Stimulated activated memory B cell treated with anti-CD40 and anti-IgM and Interleukin-4, amounts not matched to agents 10 μg/mL and 1 μg/mL and 100 μg/mL, for 72 hours (primary cell): Measurements from ENCODE around the gene BPIFB2.
"Not testable (repeated sequence)": the region's sequence is repeated elsewhere in the genome, so short reads cannot be mapped to it uniquely, and the experiment has no call there.

Experiments
- ATAC-seq: fragments of 150-1000 bp; cut with Tn5 transposase; 2 replicates; pipeline ENCODE4 v1.10.0; 2021
- H3K27ac Mint-ChIP-seq: one replicate; pipeline ENCODE4 v1.8.0; 2022; ENCODE audit warnings: mild to moderate bottlenecking, mixed read lengths
- H3K27me3 Mint-ChIP-seq: one replicate; pipeline ENCODE4 v1.8.0; 2022; ENCODE audit warnings: mixed read lengths
- H3K36me3 Mint-ChIP-seq: one replicate; pipeline ENCODE4 v1.8.0; 2022; ENCODE audit warnings: mixed read lengths
- H3K4me1 Mint-ChIP-seq: one replicate; pipeline ENCODE4 v1.8.0; 2022; ENCODE audit warnings: mixed read lengths
- H3K4me3 Mint-ChIP-seq: one replicate; pipeline ENCODE4 v1.8.0; 2022; ENCODE audit warnings: mild to moderate bottlenecking, moderate library complexity, mixed read lengths
- H3K9me3 Mint-ChIP-seq: one replicate; pipeline ENCODE4 v1.8.0; 2022; ENCODE audit warnings: mixed read lengths

The BPIFB2 gene

DNA sequence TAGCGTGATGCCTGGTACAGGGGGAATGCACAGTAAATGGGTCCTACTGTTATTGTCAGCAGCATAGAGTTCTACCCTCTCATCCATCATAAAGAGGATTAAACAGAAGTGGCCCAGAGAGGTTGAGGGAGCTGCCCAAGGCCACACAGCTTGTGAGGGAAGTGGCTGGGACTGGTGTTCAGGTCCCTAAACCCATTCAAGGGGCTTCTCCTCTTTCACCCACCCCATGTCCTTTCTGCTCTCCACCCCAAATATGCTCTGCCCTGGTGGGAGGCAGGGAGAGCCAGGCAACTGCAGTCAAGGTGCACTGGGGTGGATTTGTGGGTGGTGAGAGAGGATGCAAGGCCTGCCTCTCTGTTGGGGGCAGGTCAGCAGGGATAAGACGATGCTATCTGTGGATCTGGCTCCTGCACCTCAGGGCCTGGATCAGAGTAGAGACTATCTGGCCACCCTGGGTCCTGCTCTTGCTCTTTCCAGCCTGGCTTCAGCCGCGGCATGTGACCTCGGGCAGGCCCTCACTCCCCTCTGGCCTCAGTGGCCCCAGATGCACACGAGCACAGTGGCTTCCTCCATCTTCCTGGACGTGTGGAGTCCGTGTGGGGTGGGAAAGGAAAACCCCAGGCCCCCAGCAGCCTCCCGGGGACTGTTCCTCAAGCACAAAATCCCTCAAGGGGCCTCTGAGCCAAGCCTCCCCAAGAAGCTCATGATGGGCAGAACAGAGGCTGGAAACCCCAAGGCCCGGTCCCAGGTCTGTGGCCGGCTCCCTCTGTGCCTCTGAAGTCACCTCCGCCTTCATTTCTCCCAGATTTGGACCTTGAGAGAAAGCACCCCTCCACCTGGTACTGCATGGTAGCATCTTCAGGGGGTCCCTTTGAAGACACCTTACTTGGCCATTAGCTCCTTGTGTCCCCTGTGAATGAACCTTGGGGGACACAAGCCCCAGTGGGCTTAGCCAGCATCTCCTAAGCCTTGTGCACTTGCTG lies 20.6 kb downstream of the BPIFB2 start:
- H3K4me3 Mint-ChIP-seq, result no peak overlapping the region
- no peaks in the 10 kb centered on the region for H3K36me3 Mint-ChIP-seq
- H3K27ac Mint-ChIP-seq, result no peak overlapping the region
- ATAC-seq, result no peak
- peaks cover 4% of the 10 kb centered on the region for H3K9me3 Mint-ChIP-seq
- peaks cover 9% of the 10 kb centered on the region for H3K27me3 Mint-ChIP-seq
- no peaks in the 10 kb centered on the region for H3K4me1 Mint-ChIP-seq

DNA sequence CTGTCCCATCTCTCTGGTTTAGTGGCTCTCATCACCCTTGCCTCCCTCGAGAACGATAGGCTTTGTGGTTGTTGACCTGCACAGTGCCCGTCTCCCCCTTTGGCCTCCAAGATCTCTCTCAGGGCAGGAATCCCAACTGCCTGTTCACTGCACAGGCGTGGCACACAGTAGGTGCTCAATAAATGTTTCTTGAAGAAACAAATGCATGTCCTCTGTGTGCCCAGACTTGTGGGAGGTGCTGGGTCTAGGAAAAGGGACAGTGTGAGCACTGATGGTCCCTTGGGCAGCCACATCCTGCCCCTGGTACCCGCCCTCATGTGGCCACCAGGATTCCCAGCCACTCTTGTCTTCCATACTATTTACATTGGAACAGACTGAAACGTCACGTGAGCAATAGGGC lies 21.4 kb downstream of the BPIFB2 start:
- H3K27me3 Mint-ChIP-seq, result peaks cover 10% of the 10 kb centered on the region
- no peaks in the 10 kb centered on the region for H3K36me3 Mint-ChIP-seq
- no peak for ATAC-seq
- H3K4me1 Mint-ChIP-seq, result no peaks in the 10 kb centered on the region
- H3K9me3 Mint-ChIP-seq, result peaks cover 8% of the 10 kb centered on the region
- no peak overlapping the region for H3K27ac Mint-ChIP-seq
- no peak overlapping the region for H3K4me3 Mint-ChIP-seq

DNA sequence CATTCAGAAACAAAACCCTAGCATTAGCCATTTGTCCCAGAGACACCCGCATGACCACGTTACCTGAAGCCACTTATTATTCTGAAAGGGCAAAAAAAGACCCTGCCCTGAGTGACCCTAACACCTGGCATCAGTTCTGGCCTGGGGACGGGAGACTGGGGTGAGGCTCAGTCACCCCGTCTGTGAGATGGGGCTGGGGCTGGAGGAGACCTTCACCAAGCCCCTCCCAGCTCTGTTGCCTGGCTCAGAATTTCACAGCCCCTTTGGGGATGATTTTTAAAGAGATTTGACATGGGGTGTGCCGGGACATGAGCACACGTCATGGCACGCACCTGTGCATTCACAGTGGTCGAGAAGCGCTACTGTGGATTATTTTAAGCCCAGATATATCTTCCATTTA lies 22.6 kb downstream of the BPIFB2 start:
- no peaks in the 10 kb centered on the region for H3K4me1 Mint-ChIP-seq
- no peaks in the 10 kb centered on the region for H3K36me3 Mint-ChIP-seq

GRCh38 chr20:33030569-33030968 lies 23.1 kb downstream of the BPIFB2 start:
- no peaks in the 10 kb centered on the region for H3K36me3 Mint-ChIP-seq
- H3K27ac Mint-ChIP-seq, result no peak overlapping the region
- H3K27me3 Mint-ChIP-seq, result peaks cover 10% of the 10 kb centered on the region
- ATAC-seq, result no peak
- no peaks in the 10 kb centered on the region for H3K4me1 Mint-ChIP-seq
- H3K9me3 Mint-ChIP-seq, result peaks cover 8% of the 10 kb centered on the region
- H3K4me3 Mint-ChIP-seq, result no peak overlapping the region

More for the DNA sequence above, 22.6 kb downstream of the BPIFB2 start:
- Mint-ChIP-seq H3K27me3 (peaks cover 10% of the 10 kb centered on the region), H3K27ac (no peak overlapping the region), H3K9me3 (peaks cover 8% of the 10 kb centered on the region), H3K4me3 (no peak overlapping the region)
- no peak for ATAC-seq

- Mint-ChIP-seq H3K27me3 (peaks cover 10% of the 10 kb centered on the region), H3K9me3 (peaks cover 8% of the 10 kb centered on the region), H3K36me3 (no peaks in the 10 kb centered on the region), H3K4me1 (no peaks in the 10 kb centered on the region), H3K4me3 (no peak within 1 kb of the TSS), H3K27ac (no peak within 1 kb of the TSS)
- no peak for ATAC-seq
Observed at GRCh38 chr20:33031531-33031930, 24.0 kb downstream of the BPIFB2 start, which contains the start of gene BPIFB6. BPIFB6 (plus strand) TSS chr20:33031648; CDS start chr20:33031648, 0 bp downstream.

DNA sequence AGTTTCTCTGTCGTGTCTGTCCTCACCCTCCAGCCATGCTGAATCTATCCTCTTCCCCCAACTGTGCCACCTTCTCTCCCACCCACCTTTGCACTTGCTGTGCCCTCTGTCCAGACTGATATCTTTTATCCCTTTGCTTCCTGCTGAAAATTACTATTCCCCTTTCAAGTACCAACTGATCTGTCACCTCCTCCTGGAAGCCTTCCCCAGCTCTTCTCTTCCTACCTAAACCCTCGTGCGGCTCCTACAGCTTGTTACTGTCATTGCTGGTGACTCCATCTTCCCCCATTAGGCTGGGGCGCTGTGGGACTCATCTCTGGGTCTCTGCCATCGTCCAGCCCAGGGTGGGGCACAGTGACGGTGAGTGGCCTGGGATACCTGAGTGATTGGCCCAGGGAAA lies 25.1 kb downstream of the BPIFB2 start:
- no peak for ATAC-seq
- H3K27ac Mint-ChIP-seq, result no peak overlapping the region
- no peaks in the 10 kb centered on the region for H3K36me3 Mint-ChIP-seq
- H3K9me3 Mint-ChIP-seq, result peaks cover 8% of the 10 kb centered on the region
- peaks cover 10% of the 10 kb centered on the region for H3K27me3 Mint-ChIP-seq
- H3K4me1 Mint-ChIP-seq, result no peaks in the 10 kb centered on the region
- no peak overlapping the region for H3K4me3 Mint-ChIP-seq

DNA sequence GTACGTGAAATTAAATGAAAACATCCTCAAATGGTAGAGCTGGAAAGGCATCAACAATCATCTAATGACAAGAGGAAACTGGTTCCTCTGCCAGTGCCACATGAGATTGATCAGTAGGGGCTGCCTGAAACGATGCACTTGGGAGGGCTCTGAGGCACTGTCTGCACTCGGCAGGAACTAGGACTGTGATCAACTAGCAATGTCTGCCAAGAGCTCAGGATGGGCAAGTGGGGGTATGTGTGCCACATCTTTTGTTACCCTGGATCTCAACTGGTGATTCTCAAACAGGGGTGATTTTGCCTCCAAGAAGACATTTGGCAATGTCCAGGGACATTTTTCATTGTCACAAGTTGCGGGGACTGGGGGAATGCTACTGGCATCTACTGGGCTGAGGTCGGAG lies 25.9 kb downstream of the BPIFB2 start:
- peaks cover 14% of the 10 kb centered on the region for H3K9me3 Mint-ChIP-seq
- no peaks in the 10 kb centered on the region for H3K36me3 Mint-ChIP-seq
- H3K27me3 Mint-ChIP-seq, result peaks cover 17% of the 10 kb centered on the region
- H3K4me3 Mint-ChIP-seq, result no peak overlapping the region
- H3K27ac Mint-ChIP-seq, result no peak overlapping the region
- H3K4me1 Mint-ChIP-seq, result no peaks in the 10 kb centered on the region
- no peak for ATAC-seq

DNA sequence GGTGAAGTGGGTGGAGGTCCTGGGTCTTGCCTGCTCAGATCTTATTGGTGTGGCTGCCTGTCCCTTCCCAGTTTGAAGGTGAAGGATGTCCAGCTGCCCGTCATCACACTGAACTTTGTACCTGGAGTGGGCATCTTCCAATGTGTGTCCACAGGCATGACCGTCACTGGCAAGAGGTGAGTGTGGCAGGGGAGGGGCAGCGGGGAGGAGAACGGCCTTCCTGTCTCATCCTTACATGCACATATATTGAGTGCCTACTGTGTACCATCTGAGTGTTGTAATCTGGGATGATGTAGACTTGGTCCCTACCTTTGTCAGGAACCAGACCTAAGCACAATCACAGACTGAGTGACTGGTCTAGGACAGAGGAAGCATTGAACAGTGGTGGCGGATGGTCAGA lies 26.6 kb downstream of the BPIFB2 start:
- no peaks in the 10 kb centered on the region for H3K36me3 Mint-ChIP-seq
- H3K27me3 Mint-ChIP-seq, result peaks cover 22% of the 10 kb centered on the region
- no peak for ATAC-seq
- peaks cover 16% of the 10 kb centered on the region for H3K9me3 Mint-ChIP-seq
- H3K4me3 Mint-ChIP-seq, result no peak overlapping the region
- H3K4me1 Mint-ChIP-seq, result no peaks in the 10 kb centered on the region
- no peak overlapping the region for H3K27ac Mint-ChIP-seq

GRCh38 chr20:33034901-33035492 lies 27.5 kb downstream of the BPIFB2 start:
- peaks cover 16% of the 10 kb centered on the region for H3K9me3 Mint-ChIP-seq
- no peak overlapping the region for H3K27ac Mint-ChIP-seq
- peaks cover 22% of the 10 kb centered on the region for H3K27me3 Mint-ChIP-seq
- ATAC-seq, result no peak
- no peaks in the 10 kb centered on the region for H3K36me3 Mint-ChIP-seq
- H3K4me1 Mint-ChIP-seq, result no peaks in the 10 kb centered on the region
- H3K4me3 Mint-ChIP-seq, result no peak overlapping the region

DNA sequence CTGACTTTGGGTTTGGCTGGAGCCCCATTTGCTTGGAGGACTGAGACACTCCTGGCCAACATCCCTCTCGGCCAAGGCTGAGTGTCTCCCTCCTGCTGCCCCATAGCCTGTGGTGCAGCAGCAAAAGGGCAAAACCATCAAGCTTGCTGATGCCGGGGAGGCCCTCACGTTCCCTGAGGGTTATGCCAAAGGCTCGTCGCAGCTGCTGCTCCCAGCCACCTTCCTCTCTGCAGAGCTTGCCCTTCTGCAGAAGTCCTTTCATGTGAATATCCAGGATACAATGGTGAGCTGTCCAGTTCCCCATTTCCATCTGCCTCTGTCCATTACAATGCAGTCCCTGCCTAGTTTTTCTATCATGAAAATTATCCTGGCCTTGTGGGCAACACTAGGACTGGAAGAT lies 30.0 kb downstream of the BPIFB2 start:
- peaks cover 19% of the 10 kb centered on the region for H3K27me3 Mint-ChIP-seq
- no peak for ATAC-seq
- H3K27ac Mint-ChIP-seq, result no peak overlapping the region
- no peaks in the 10 kb centered on the region for H3K36me3 Mint-ChIP-seq
- H3K9me3 Mint-ChIP-seq, result peaks cover 16% of the 10 kb centered on the region
- H3K4me3 Mint-ChIP-seq, result no peak overlapping the region
- no peaks in the 10 kb centered on the region for H3K4me1 Mint-ChIP-seq

- Mint-ChIP-seq H3K9me3 (peaks cover 10% of the 10 kb centered on the region), H3K27ac (no peak overlapping the region), H3K4me1 (no peaks in the 10 kb centered on the region), H3K4me3 (no peak overlapping the region), H3K27me3 (peaks cover 12% of the 10 kb centered on the region), H3K36me3 (no peaks in the 10 kb centered on the region)
- ATAC-seq, result no peak
Observed at GRCh38 chr20:33038243-33038642, 30.7 kb downstream of the BPIFB2 start.

- Mint-ChIP-seq H3K27me3 (peaks cover 12% of the 10 kb centered on the region), H3K9me3 (peaks cover 16% of the 10 kb centered on the region), H3K27ac (no peak overlapping the region), H3K4me3 (no peak overlapping the region), H3K4me1 (no peaks in the 10 kb centered on the region), H3K36me3 (no peaks in the 10 kb centered on the region)
- no peak for ATAC-seq
Observed at GRCh38 chr20:33042430-33042829, 34.9 kb downstream of the BPIFB2 start.

- peaks cover 7% of the 10 kb centered on the region for H3K27me3 Mint-ChIP-seq
- no peak overlapping the region for H3K4me3 Mint-ChIP-seq
- H3K9me3 Mint-ChIP-seq, result peaks cover 12% of the 10 kb centered on the region
- H3K27ac Mint-ChIP-seq, result no peak overlapping the region
- H3K36me3 Mint-ChIP-seq, result no peaks in the 10 kb centered on the region
- no peaks in the 10 kb centered on the region for H3K4me1 Mint-ChIP-seq
- no peak for ATAC-seq
Observed at GRCh38 chr20:33042983-33043730, 35.7 kb downstream of the BPIFB2 start.

GRCh38 chr20:33043731-33044181 lies 36.3 kb downstream of the BPIFB2 start:
- peaks cover 8% of the 10 kb centered on the region for H3K9me3 Mint-ChIP-seq
- peaks cover 1% of the 10 kb centered on the region for H3K27me3 Mint-ChIP-seq
- H3K27ac Mint-ChIP-seq, result no peak overlapping the region
- H3K4me3 Mint-ChIP-seq, result no peak overlapping the region
- no peak for ATAC-seq
- no peaks in the 10 kb centered on the region for H3K36me3 Mint-ChIP-seq
- H3K4me1 Mint-ChIP-seq, result no peaks in the 10 kb centered on the region

DNA sequence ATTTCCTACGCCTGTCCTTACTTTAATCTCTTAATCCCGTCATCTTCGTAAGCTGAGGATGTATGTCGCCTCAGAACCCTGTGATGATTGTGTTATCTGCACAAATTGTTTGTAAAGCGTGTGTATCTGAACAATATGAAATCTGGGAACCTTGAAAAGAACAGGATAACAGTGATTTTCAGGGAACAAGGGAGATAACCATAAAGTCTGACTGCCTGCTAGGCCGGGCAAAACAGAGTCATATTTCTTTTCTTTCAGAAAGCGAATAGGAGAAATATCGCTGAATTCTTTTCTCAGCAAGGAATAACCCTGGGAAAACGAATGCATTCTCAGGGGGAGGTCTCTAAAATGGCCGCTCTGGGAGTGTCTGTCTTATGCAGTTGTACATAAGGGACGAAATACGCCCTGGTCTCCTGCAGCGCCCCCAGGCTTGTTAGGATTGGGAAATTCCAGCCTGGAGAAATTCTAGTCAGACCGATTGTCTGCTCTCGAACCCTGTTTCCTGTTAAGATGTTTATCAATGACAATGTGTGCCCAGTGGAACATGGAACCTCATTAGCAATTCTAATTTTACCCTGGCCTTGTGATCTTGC lies 37.7 kb downstream of the BPIFB2 start:
- not testable (repeated sequence) for ATAC-seq, H3K27ac Mint-ChIP-seq, H3K9me3 Mint-ChIP-seq, H3K27me3 Mint-ChIP-seq, H3K4me3 Mint-ChIP-seq, H3K36me3 Mint-ChIP-seq, H3K4me1 Mint-ChIP-seq
